K562 (cell line): Measurements from ENCODE around the gene PTGES3.

Experiments
- NR3C1 ChIP-seq: sonication (generic); formaldehyde crosslinking; IDR thresholded peaks from 2 replicates; pipeline ENCODE4 v1.8.1; 2022; ENCODE audit warnings: missing genetic modification reagents
- RBBP5 ChIP-seq: fragments of 200-600 bp; sonication (generic); IDR thresholded peaks from 2 replicates; pipeline ENCODE4 v1.6.1; 2012; ENCODE audit warnings: borderline replicate concordance, mild to moderate bottlenecking, low read length, control low read depth, inconsistent platforms; ENCODE audit not compliant: insufficient read depth, poor library complexity, severe bottlenecking
- SRF ChIP-seq, 2 experiments: fragments of 250-450, 450-650 bp in 1 of 2; sonication (Bioruptor Pico) in 1 of 2; sonication (generic) in 1 of 2; formaldehyde crosslinking; IDR thresholded peaks; 2 replicates each; pipeline versions ENCODE4 v1.5.0 to v1.5.1; 2020 to 2022; ENCODE audit warnings: mild to moderate bottlenecking in 1 of 2, missing genetic modification reagents in 1 of 2
- TF ChIP-seq, protein P1 (sequence below), 3 experiments: IDR thresholded peaks in 2 of 3; conservative IDR thresholded peaks in 1 of 3; 2 replicates each; pipeline ENCODE4 v1.5.1; 2011 to 2012; ENCODE audit warnings: low read length in 3 of 3, mild to moderate bottlenecking in 3 of 3, control low read depth in 2 of 3, improper control_type of control experiment in 1 of 3, inconsistent platforms in 1 of 3, low read depth in 1 of 3, mixed read lengths in 1 of 3, moderate library complexity in 1 of 3; ENCODE audit not compliant: insufficient read depth in 2 of 3
- TF ChIP-seq, protein P2 (sequence below), 2 experiments: fragments of 200-800 bp in 1 of 2; sonication (Bioruptor generic) in 1 of 2; sonication (generic) in 1 of 2; formaldehyde crosslinking in 1 of 2; IDR thresholded peaks in 1 of 2; conservative IDR thresholded peaks in 1 of 2; 2 replicates each; pipeline versions ENCODE4 v1.5.0 to v1.6.1; 2016 to 2020; ENCODE audit warnings: missing compliant biosample characterization in 1 of 2, missing genetic modification characterization in 1 of 2, missing genetic modification reagents in 1 of 2

DNA sequence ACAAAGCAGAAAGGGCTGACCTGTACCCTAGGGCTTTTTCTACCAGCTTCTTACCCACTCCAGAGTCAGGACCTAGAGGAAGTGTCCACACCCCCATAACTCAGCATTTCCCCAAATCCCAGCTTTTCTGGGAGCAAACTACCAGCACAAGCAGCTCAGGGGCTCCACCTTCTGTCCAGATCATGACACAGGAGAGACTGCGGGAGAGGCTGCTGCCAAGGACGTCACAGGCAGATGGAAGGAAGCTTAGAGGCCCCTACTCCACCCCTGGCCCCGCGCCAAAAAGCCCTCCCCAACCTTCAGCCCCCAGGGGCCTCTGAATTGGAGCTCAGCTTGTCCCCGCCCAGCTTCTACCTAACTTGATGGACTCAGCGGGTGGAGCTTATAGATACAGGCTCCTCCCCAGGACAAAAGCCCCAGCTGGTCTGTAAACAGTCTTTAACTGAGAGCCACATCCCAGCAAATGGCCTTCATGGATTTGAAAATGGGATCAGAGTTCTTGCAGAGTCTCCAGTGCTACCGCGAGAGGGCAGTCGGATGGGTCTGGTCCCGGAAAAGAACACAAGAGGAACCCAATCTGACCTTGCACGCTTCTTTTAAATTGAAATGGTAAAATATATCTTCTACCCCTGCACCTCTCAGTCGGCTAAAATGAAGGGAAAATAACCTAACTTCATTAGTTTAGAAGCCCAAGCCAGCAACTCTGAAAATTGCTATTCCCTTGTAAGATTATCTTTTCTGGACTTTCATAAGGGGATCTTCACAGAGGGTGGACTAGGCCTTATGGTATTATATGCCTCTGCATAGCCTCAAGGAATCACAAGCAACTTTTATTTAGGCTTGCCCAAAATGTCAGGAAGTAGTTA, 51.2 kb downstream of the PTGES3 start:
- TF ChIP-seq RBBP5 (no peak), NR3C1 (CRISPR knock-in tag) (no peak), SRF (CRISPR knock-in tag; IDR thresholded peaks at IDR 0.05) (peak; percentile 60 to 81; a peak in 2 of 4 replicates)
- TF ChIP-seq, protein P1, sequence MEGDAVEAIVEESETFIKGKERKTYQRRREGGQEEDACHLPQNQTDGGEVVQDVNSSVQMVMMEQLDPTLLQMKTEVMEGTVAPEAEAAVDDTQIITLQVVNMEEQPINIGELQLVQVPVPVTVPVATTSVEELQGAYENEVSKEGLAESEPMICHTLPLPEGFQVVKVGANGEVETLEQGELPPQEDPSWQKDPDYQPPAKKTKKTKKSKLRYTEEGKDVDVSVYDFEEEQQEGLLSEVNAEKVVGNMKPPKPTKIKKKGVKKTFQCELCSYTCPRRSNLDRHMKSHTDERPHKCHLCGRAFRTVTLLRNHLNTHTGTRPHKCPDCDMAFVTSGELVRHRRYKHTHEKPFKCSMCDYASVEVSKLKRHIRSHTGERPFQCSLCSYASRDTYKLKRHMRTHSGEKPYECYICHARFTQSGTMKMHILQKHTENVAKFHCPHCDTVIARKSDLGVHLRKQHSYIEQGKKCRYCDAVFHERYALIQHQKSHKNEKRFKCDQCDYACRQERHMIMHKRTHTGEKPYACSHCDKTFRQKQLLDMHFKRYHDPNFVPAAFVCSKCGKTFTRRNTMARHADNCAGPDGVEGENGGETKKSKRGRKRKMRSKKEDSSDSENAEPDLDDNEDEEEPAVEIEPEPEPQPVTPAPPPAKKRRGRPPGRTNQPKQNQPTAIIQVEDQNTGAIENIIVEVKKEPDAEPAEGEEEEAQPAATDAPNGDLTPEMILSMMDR (IDR thresholded peaks at IDR 0.05 in 2 of 3, conservative IDR thresholded peaks at IDR 0.05 in 1 of 3; ENCODE audit: insufficient read depth in 2 of 3, low read depth in 1 of 3, low read length in 3 of 3), result peak; percentile 79 to 91 (median 88)
- TF ChIP-seq, protein P2, sequence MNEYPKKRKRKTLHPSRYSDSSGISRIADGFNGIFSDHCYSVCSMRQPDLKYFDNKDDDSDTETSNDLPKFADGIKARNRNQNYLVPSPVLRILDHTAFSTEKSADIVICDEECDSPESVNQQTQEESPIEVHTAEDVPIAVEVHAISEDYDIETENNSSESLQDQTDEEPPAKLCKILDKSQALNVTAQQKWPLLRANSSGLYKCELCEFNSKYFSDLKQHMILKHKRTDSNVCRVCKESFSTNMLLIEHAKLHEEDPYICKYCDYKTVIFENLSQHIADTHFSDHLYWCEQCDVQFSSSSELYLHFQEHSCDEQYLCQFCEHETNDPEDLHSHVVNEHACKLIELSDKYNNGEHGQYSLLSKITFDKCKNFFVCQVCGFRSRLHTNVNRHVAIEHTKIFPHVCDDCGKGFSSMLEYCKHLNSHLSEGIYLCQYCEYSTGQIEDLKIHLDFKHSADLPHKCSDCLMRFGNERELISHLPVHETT (CRISPR knock-in tag; conservative IDR thresholded peaks at IDR 0.05 in 1 of 2, IDR thresholded peaks at IDR 0.05 in 1 of 2), result peak in 1 of 2 experiments; percentile 78; a peak in 1 of 4 replicates
